Spinal cord (tissue), 10 donors: ENCODE data around the gene NEK9. TPM values are rescaled to one million over a fixed set of nuclear protein-coding genes. Genes with fewer than 3 reads are reported as not detected.

ENCODE experiments used
- DNase-seq, 6 donors: peaks; one replicate each; pipeline versions ENCODE4 v3.0.0 to v3.0.0-alpha.2; 2013 to 2015; ENCODE audit warnings: low spot score in 6 of 6, low read depth in 4 of 6
- H3K27ac ChIP-seq: one replicate; pipeline ENCODE4 v1.5.1; 2013; ENCODE audit warnings: low read depth, low read length, control low read depth
- H3K27me3 ChIP-seq: one replicate; pipeline ENCODE4 v1.6.1; 2013; ENCODE audit warnings: low read length; ENCODE audit not compliant: control insufficient read depth, insufficient read depth
- H3K36me3 ChIP-seq: one replicate; pipeline ENCODE4 v1.6.1; 2013; ENCODE audit warnings: low read length; ENCODE audit not compliant: control insufficient read depth, insufficient read depth
- H3K4me1 ChIP-seq: one replicate; pipeline ENCODE4 v1.6.1; 2013; ENCODE audit warnings: low read length; ENCODE audit not compliant: control insufficient read depth, insufficient read depth
- H3K4me3 ChIP-seq: one replicate; pipeline ENCODE4 v1.5.1; 2013; ENCODE audit warnings: low read depth, low read length, control low read depth
- H3K9me3 ChIP-seq: one replicate; pipeline ENCODE4 v1.6.1; 2013; ENCODE audit warnings: low read length; ENCODE audit not compliant: control insufficient read depth, insufficient read depth
- WGBS: methylation state at CpG from one replicate; pipeline ENCODE4 v1.1.5; 2013; ENCODE audit warnings: missing lambda C conversion rate; ENCODE audit not compliant: insufficient coverage; 5-methylcytosine and 5-hydroxymethylcytosine counted together
- long read RNA-seq, 4 donors: transcript quantifications; one replicate each; lab custom pipeline, GENCODE V29; 2026
- polyA plus RNA-seq, 2 donors: library from polyadenylated mRNA; unstranded; fragments of 120-200 nt; gene quantifications; one replicate each; pipeline ENCODE4 v1.2.1, GENCODE V29; 2013; ENCODE audit not compliant: insufficient read length in 2 of 2
- total RNA-seq, 2 donors: library from RNA; depleted of rRNA in 1 of 2; stranded (reverse); fragments of 120-200 nt in 1 of 2; fragments of >200 nt in 1 of 2; gene quantifications; one replicate each; pipeline versions ENCODE4 v1.2.3 to v1.2.4, GENCODE V29; 2013 to 2014
- donor health status: healthy.

NEK9 gene
- total RNA-seq (10 to 100 TPM; 42.9 to 43.2 TPM), polyA plus RNA-seq (10 to 100 TPM; 65.9 to 89.9 TPM)
- long read RNA-seq, donor 1, full-length matches to known transcripts = 3 of 12 reads
- long read RNA-seq, donor 1, partial matches to known transcripts = 9 of 12 reads
- long read RNA-seq, donor 1, other reads (novel, unspliced or antisense) = 0 of 12 reads
- long read RNA-seq, donor 2, full-length matches to known transcripts = 4 of 10 reads
- long read RNA-seq, donor 2, partial matches to known transcripts = 6 of 10 reads
- long read RNA-seq, donor 2, other reads (novel, unspliced or antisense) = 0 of 10 reads
- long read RNA-seq, donor 3, full-length matches to known transcripts = 1 of 1 reads
- long read RNA-seq, donor 3, partial matches to known transcripts = 0 of 1 reads
- long read RNA-seq, donor 3, other reads (novel, unspliced or antisense) = 0 of 1 reads
- long read RNA-seq, donor 4, full-length matches to known transcripts = 2 of 13 reads
- long read RNA-seq, donor 4, partial matches to known transcripts = 11 of 13 reads
- long read RNA-seq, donor 4, other reads (novel, unspliced or antisense) = 0 of 13 reads

DNA sequence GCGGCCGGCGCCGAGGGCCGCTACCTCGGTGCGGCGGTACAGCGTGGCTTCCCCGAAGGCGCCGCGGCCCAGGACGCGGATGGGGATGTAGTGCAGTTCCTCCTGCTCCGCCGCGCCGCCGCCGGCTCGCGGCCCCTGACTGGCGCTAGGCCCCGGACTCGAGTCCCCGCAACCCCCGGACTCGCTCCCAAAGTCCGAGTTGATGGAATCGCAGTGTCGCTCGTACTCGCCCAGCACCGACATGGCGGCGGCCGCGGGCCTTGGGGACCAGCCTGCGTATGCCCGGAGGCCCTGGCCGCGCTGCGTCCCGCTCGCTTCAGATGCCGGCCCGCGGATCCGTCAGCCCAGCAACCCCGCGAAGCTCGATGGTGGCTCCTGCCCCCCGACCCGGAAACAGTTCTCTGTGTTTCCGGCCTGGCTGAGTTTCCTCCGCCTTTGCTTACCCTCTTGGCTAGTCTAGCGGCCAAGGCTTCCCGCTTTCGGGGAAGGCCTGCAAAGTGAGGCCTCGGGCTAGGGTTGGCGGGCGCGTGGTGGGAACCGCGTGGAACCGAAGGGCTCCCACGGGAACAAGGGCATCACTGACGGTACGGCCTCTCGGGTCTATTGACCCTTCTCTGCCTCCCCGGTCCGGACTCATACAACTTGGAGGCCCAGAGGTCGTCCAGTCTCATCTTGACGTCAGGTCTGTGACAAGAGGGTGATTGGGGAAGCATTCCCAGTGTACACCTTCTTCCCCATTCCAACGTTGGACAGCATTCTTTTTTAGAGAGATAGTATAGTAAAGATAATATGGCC, at the start of gene NEK9:
TSS of gene NEK9 (minus strand) at position 370 of the 795 bp plus-strand sequence. CDS start at position 243, 127 bp downstream.
- Histone ChIP-seq H3K4me3 (peak within 1 kb of the TSS; percentile 86), H3K27me3 (no peaks in the 10 kb centered on the region), H3K36me3 (peaks cover 11% of the 10 kb centered on the region), H3K4me1 (peaks cover 13% of the 10 kb centered on the region), H3K9me3 (no peaks in the 10 kb centered on the region), H3K27ac (peak within 1 kb of the TSS; percentile 93)
- WGBS = 0% methylated on average over 70 of the region's 76 CpGs
- peak; percentile 77 to 97 (median 86) for DNase-seq

DNA sequence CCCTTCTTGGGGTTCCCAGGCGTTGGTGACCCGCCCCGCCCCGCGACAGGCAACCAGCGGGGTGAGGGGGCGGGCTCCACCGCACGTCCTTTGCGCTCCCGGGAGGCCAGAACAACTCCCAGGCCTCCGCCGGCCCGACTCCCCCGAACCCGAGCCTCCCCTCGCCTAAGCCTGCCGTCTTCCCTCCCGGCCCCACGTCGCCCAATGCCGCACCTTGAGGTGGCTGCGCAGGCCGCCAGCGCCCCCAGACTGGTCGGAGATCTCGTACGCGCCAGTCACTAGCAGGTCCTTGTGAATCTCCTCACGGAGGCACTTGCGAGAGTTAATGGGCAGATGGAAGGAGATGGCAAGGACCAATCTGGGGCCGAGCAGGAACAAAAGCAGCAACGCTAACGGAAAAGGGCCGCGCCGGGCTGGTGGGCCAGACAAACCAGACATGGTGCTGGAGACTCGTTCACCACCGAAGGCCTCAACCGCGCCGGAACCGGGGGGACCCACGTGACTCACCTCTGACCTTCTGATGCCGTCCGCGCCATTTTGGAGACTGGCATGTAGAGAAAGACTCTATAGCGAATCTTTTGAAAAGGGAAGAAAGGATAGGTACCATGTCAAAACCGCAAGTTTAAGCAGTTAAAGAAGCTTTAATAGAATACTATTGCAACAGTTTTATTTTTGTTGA, 49.4 kb upstream of the NEK9 start, which contains the start of gene TMED10:
TSS of gene TMED10 (minus strand) at position 471 of the 679 bp plus-strand sequence. CDS start at position 438, 33 bp downstream.
- WGBS = under 1% methylated on average over 44 of the region's 49 CpGs
- H3K27ac ChIP-seq = peak within 1 kb of the TSS; percentile 93
- H3K4me1 ChIP-seq = peaks cover 14% of the 10 kb centered on the region
- no peaks in the 10 kb centered on the region for H3K9me3 ChIP-seq
- peak within 1 kb of the TSS; percentile 93 for H3K4me3 ChIP-seq
- no peaks in the 10 kb centered on the region for H3K27me3 ChIP-seq
- peak; percentile 85 to 98 (median 92) for DNase-seq
- peaks cover 2% of the 10 kb centered on the region for H3K36me3 ChIP-seq

DNA sequence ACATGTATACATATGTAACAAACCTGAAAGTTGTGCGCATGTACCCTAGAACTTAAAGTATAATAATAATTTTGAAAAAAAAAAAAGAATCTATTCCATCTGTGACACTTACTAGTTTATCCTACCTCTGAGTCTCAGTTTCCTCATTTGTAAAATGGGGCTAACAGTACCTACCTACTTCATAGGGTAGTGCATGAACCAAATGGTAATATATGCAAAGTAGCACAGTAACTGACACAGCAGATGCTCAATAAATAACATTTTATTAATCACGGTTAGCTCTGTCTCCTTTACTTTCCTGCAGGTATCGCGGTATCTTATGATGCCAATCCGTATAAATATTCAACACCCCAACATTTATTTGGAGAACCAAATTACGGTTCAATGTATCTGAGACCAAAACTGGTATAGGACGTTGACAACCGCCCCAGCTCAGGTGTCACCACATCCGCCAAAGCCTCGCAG, 48.9 kb upstream of the NEK9 start:
- peaks cover 2% of the 10 kb centered on the region for H3K36me3 ChIP-seq
- H3K9me3 ChIP-seq = no peaks in the 10 kb centered on the region
- peak overlapping the region; percentile 93 for H3K4me3 ChIP-seq
- H3K4me1 ChIP-seq = peaks cover 14% of the 10 kb centered on the region
- H3K27me3 ChIP-seq = no peaks in the 10 kb centered on the region
- 1% methylated on average over 9 of the region's 10 CpGs for WGBS
- peak in 1 of 6 donors; percentile 3 for DNase-seq
- peak overlapping the region; percentile 93 for H3K27ac ChIP-seq

GRCh38 chr14:75174066-75174465, 47.2 kb upstream of the NEK9 start:
- 83% methylated on average over 1 of the region's 2 CpGs for WGBS
- Histone ChIP-seq H3K4me3 (no peak overlapping the region), H3K4me1 (peaks cover 14% of the 10 kb centered on the region), H3K36me3 (peaks cover 8% of the 10 kb centered on the region), H3K27ac (no peak overlapping the region), H3K27me3 (no peaks in the 10 kb centered on the region), H3K9me3 (no peaks in the 10 kb centered on the region)
- no peak for DNase-seq

DNA sequence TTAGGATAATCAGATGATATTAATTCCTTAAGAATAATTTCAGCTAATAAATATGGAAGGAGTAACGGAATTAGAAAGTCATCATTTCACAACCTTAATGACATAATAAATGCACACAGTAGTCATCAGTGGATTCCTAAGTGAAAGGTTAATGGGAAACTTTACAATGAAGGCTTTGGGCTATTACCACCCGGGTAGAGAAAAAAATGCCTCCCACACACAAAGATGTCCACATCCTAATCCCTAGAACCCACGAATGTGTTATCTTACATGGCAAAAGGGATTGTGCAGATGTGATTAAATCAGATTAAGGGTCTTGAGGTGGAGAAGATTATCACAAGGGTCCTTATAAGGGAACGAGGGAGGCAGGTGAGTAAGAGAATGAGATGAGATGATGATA, 43.9 kb upstream of the NEK9 start:
- Histone ChIP-seq H3K4me1 (peaks cover 24% of the 10 kb centered on the region), H3K27me3 (no peaks in the 10 kb centered on the region), H3K36me3 (peaks cover 8% of the 10 kb centered on the region), H3K9me3 (no peaks in the 10 kb centered on the region), H3K4me3 (no peak overlapping the region), H3K27ac (no peak overlapping the region)
- 85% methylated on average over 2 of the region's 4 CpGs for WGBS
- DNase-seq = no peak

DNA sequence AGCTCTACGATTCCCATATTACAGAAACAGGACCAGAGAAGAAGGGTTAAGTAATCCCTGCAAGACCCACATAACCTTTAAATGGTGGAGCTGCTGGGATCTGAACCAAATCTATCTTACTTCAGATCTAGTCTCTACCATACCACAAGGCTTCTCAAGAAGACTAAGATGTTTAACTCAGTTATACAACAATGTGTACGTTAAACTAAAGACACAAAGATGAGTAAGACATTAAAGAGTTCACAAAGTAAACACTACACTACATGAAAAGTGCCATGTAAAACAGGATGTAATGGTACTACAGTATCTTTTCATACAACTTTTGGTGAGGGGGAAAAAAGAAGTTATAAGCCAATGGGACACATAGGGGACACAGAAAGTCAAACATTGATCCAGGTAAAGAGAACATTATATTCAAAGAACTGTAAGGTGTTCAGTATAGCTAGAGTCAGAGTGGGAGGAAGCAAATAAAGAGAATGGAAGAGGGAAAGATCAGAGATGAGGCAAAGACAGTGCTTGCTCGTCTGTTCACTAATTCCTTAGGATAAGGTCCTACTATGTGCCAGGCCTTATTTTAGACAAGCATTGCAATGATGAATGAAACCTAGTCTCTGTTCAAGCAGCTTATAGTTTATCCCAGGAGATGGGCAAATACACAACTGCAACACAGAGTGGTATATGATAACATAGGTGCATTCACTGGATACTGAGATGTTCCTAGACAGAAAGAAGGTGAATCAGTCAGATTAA, 41.9 kb upstream of the NEK9 start:
- Histone ChIP-seq H3K4me3 (no peak overlapping the region), H3K27ac (no peak overlapping the region), H3K36me3 (peaks cover 8% of the 10 kb centered on the region), H3K4me1 (peaks cover 22% of the 10 kb centered on the region), H3K9me3 (no peaks in the 10 kb centered on the region), H3K27me3 (no peaks in the 10 kb centered on the region)
- 100% methylated on average over 1 of the region's 3 CpGs for WGBS
- no peak for DNase-seq

DNA sequence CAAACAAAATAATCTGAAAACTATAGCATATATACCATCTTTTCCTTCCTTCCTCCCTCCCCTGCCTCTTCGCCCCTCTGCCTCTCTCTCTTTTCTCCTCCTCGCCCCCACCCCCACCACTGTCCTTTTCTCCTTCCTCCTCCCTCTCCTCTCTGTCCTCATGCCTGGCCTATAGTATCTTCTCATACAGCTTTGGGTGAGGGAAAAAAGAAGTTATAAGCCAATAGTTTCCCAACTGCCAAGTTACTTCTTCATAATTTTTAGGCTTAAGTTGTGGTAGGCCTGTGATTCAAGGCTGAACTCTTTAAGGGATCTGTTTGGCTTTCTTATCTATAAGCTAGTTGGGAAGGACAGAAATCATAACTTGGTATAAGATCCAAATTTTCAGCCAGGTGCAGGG, 40.5 kb upstream of the NEK9 start:
- H3K9me3 ChIP-seq = no peaks in the 10 kb centered on the region
- no peaks in the 10 kb centered on the region for H3K27me3 ChIP-seq
- H3K4me1 ChIP-seq = peaks cover 15% of the 10 kb centered on the region
- H3K36me3 ChIP-seq = peaks cover 5% of the 10 kb centered on the region
- no peak overlapping the region for H3K4me3 ChIP-seq
- no peak for DNase-seq
- H3K27ac ChIP-seq = peak overlapping the region; percentile 22
- 100% methylated on average over 1 of the region's 2 CpGs for WGBS

GRCh38 chr14:75165586-75166391, 38.9 kb upstream of the NEK9 start:
- H3K4me1 ChIP-seq = peaks cover 15% of the 10 kb centered on the region

More at GRCh38 chr14:75165586-75166391, 38.9 kb upstream of the NEK9 start:
- Histone ChIP-seq H3K27ac (peak overlapping the region; percentile 89), H3K27me3 (no peaks in the 10 kb centered on the region), H3K4me3 (no peak overlapping the region), H3K9me3 (no peaks in the 10 kb centered on the region), H3K36me3 (peaks cover 5% of the 10 kb centered on the region)
- peak in 5 of 6 donors; percentile 54 to 87 (median 71) for DNase-seq
- WGBS = 0% methylated on average over 1 of the region's 8 CpGs
